Activated naive CD4-positive, alpha-beta T cell treated with anti-CD3 and anti-CD28 coated beads for 36 hours (primary cell): ENCODE results near the gene STAT2. TPM values are rescaled to one million over a fixed set of nuclear protein-coding genes. Genes with fewer than 3 reads are reported as not detected.
"Not testable (repeated sequence)": the region's sequence is repeated elsewhere in the genome, so short reads cannot be mapped to it uniquely, and the experiment has no call there.

ENCODE experiments used
- CTCF ChIA-PET: fragments of 350-600 bp; sonication (Branson Sonifier 250); formaldehyde crosslinking; loops from one replicate; lab custom pipeline; 2021; ENCODE audit warnings: antibody characterized with exemption; lab: Charles Lee
- DNase-seq: peaks from one replicate; pipeline ENCODE4 v3.0.0-alpha.2; 2020
- H3K27ac Mint-ChIP-seq: one replicate; pipeline ENCODE4 v1.8.0; 2021; ENCODE audit warnings: mild to moderate bottlenecking, mixed read lengths
- H3K27me3 Mint-ChIP-seq: one replicate; pipeline ENCODE4 v1.8.0; 2021; ENCODE audit warnings: low read depth, mixed read lengths
- H3K36me3 Mint-ChIP-seq: one replicate; pipeline ENCODE4 v1.8.0; 2021; ENCODE audit warnings: low read depth, mixed read lengths
- H3K4me1 Mint-ChIP-seq: one replicate; pipeline ENCODE4 v1.8.0; 2021; ENCODE audit warnings: low read depth, mixed read lengths
- H3K4me3 Mint-ChIP-seq: one replicate; pipeline ENCODE4 v1.8.0; 2021; ENCODE audit warnings: mild to moderate bottlenecking, moderate library complexity, mixed read lengths
- H3K9me3 Mint-ChIP-seq: one replicate; pipeline ENCODE4 v1.8.0; 2021; ENCODE audit warnings: mixed read lengths
- intact Hi-C: fragments of 100-400 bp; cut with micrococcal nuclease; formaldehyde crosslinking; loops from one replicate; pipeline ENCODE4 v1.15.1; 2023
- total RNA-seq, 2 experiments: library from RNA; stranded (reverse); gene quantifications; one replicate each; pipeline ENCODE4 v1.2.3, GENCODE V29; 2021

The STAT2 gene
- total RNA-seq, 2 experiments from 2014 or later, result 109 to 119 TPM

- peaks cover 46% of the 10 kb centered on the region for H3K36me3 Mint-ChIP-seq
- H3K27ac Mint-ChIP-seq, result no peak overlapping the region
- H3K9me3 Mint-ChIP-seq, result no peaks in the 10 kb centered on the region
- no peak for DNase-seq
- CTCF ChIA-PET, result interaction anchor here (1.4 kb wide), 1 partner anchor 13 kb away, joined by 3 read pairs; the partner anchor contains the start of gene IL23A
- H3K4me3 Mint-ChIP-seq, result no peak overlapping the region
- no peaks in the 10 kb centered on the region for H3K27me3 Mint-ChIP-seq
- intact Hi-C loops, result no loop called here
- no peaks in the 10 kb centered on the region for H3K4me1 Mint-ChIP-seq
Measured at GRCh38 chr12:56351325-56351724, 8.6 kb downstream of the STAT2 start.

GRCh38 chr12:56350662-56351061, 9.2 kb downstream of the STAT2 start:
- Mint-ChIP-seq H3K27ac (peak overlapping the region; percentile 27), H3K4me1 (no peaks in the 10 kb centered on the region), H3K4me3 (no peak overlapping the region), H3K36me3 (peaks cover 49% of the 10 kb centered on the region), H3K27me3 (no peaks in the 10 kb centered on the region), H3K9me3 (no peaks in the 10 kb centered on the region)
- CTCF ChIA-PET, result interaction anchor here (0.7 to 1.4 kb wide), 2 partner anchors 10 to 12 kb away, joined by 3 read pairs; partner anchors contain the start of genes IL23A and STAT2
- intact Hi-C loops, result no loop called here
- no peak for DNase-seq

- Mint-ChIP-seq H3K4me3 (no peak overlapping the region), H3K36me3 (peaks cover 49% of the 10 kb centered on the region), H3K9me3 (no peaks in the 10 kb centered on the region), H3K27me3 (no peaks in the 10 kb centered on the region), H3K27ac (no peak overlapping the region), H3K4me1 (no peaks in the 10 kb centered on the region)
- intact Hi-C loops, result no loop called here
- CTCF ChIA-PET, result interaction anchor here (0.5 to 0.8 kb wide), 2 partner anchors 40 kb away, joined by 3 to 4 read pairs; no protein-coding TSS in a partner anchor
- no peak for DNase-seq
Measured at GRCh38 chr12:56348776-56349175, 11.1 kb downstream of the STAT2 start.

- H3K4me1 Mint-ChIP-seq, DNase-seq, H3K27me3 Mint-ChIP-seq, intact Hi-C loops, H3K9me3 Mint-ChIP-seq, H3K27ac Mint-ChIP-seq, H3K4me3 Mint-ChIP-seq: not testable (repeated sequence)
- CTCF ChIA-PET, result interaction anchor here (0.6 to 0.7 kb wide), 4 partner anchors 51 to 566 kb away, joined by 3 to 6 read pairs (median 4); no protein-coding TSS in a partner anchor
- peaks cover 54% of the 10 kb centered on the region for H3K36me3 Mint-ChIP-seq
Measured at GRCh38 chr12:56347255-56347654, 12.7 kb downstream of the STAT2 start.

- Mint-ChIP-seq H3K9me3 (no peaks in the 10 kb centered on the region), H3K27me3 (no peaks in the 10 kb centered on the region), H3K36me3 (peaks cover 54% of the 10 kb centered on the region), H3K27ac (peak overlapping the region; percentile 18), H3K4me1 (peaks cover under 1% of the 10 kb centered on the region), H3K4me3 (no peak overlapping the region)
- intact Hi-C loops, result no loop called here
- CTCF ChIA-PET, result interaction anchor here (0.7 to 1.6 kb wide), 5 partner anchors 9 to 565 kb away, joined by 3 to 8 read pairs (median 4); partner anchors contain the start of gene STAT2
- peak; percentile 50 for DNase-seq
Measured at GRCh38 chr12:56346675-56347074, 13.2 kb downstream of the STAT2 start.

GRCh38 chr12:56342290-56342689, 17.6 kb downstream of the STAT2 start:
- peaks cover 35% of the 10 kb centered on the region for H3K36me3 Mint-ChIP-seq
- H3K9me3 Mint-ChIP-seq, H3K4me3 Mint-ChIP-seq, H3K27me3 Mint-ChIP-seq, intact Hi-C loops, DNase-seq, H3K27ac Mint-ChIP-seq: not testable (repeated sequence)
- CTCF ChIA-PET, result interaction anchor here (1.6 kb wide), 1 partner anchor 13 kb away, joined by 3 read pairs; no protein-coding TSS in a partner anchor
- H3K4me1 Mint-ChIP-seq, result peaks cover 39% of the 10 kb centered on the region

GRCh38 chr12:56341616-56342015, 18.3 kb downstream of the STAT2 start:
- peaks cover 30% of the 10 kb centered on the region for H3K36me3 Mint-ChIP-seq
- CTCF ChIA-PET, result interaction anchor here (0.7 to 1.6 kb wide), 3 partner anchors 10 to 295 kb away, joined by 3 read pairs; no protein-coding TSS in a partner anchor
- intact Hi-C loops, result no loop called here

GRCh38 chr12:56339158-56339422, 20.8 kb downstream of the STAT2 start:
- peak; percentile 13 for DNase-seq
- Mint-ChIP-seq H3K4me1 (peaks cover 52% of the 10 kb centered on the region), H3K27me3 (no peaks in the 10 kb centered on the region), H3K36me3 (peaks cover 17% of the 10 kb centered on the region), H3K4me3 (peak overlapping the region; percentile 84), H3K9me3 (no peaks in the 10 kb centered on the region), H3K27ac (peak overlapping the region; percentile 99)
- intact Hi-C loops, result loop anchor here (2.0 to 10.0 kb wide), 11 partner anchors 48 to 1927 kb away; partner anchors contain the start of genes DDIT3, DNAJC14, MBD6 and NABP2
- CTCF ChIA-PET, result interaction anchor here (1.4 to 2.3 kb wide), 4 partner anchors 12 to 125 kb away, joined by 3 to 11 read pairs (median 6); partner anchors contain the start of gene STAT2

More at GRCh38 chr12:56341616-56342015, 18.3 kb downstream of the STAT2 start:
- Mint-ChIP-seq H3K27me3 (no peaks in the 10 kb centered on the region), H3K9me3 (no peaks in the 10 kb centered on the region), H3K27ac (no peak overlapping the region), H3K4me3 (no peak overlapping the region), H3K4me1 (peaks cover 45% of the 10 kb centered on the region)
- DNase-seq, result no peak

GRCh38 chr12:56338308-56339157, 21.4 kb downstream of the STAT2 start, which contains the start of gene IL23A:
TSS of gene IL23A (plus strand) at chr12:56338884. CDS start at chr12:56339045, 161 bp downstream.
- intact Hi-C loops, result loop anchor here (1.0 to 10.0 kb wide), 18 partner anchors 22 to 1926 kb away; partner anchors contain the start of genes CS, DDIT3, DNAJC14 and MBD6
- Mint-ChIP-seq H3K27ac (peak within 1 kb of the TSS; percentile 99), H3K4me3 (peak within 1 kb of the TSS; percentile 84), H3K9me3 (no peaks in the 10 kb centered on the region), H3K27me3 (no peaks in the 10 kb centered on the region), H3K4me1 (peaks cover 52% of the 10 kb centered on the region), H3K36me3 (peaks cover 11% of the 10 kb centered on the region)
- peak; percentile 97 for DNase-seq
- CTCF ChIA-PET, result interaction anchor here (0.6 to 2.3 kb wide), 9 partner anchors 13 to 221 kb away, joined by 3 to 11 read pairs (median 4); partner anchors contain the start of genes CNPY2, STAT2 and ZC3H10

GRCh38 chr12:56337753-56338251, 22.1 kb downstream of the STAT2 start:
- peak overlapping the region; percentile 49 for H3K4me3 Mint-ChIP-seq
- H3K4me1 Mint-ChIP-seq, result peaks cover 58% of the 10 kb centered on the region
- H3K27ac Mint-ChIP-seq, result peak overlapping the region; percentile 99
- DNase-seq, result peak; percentile 13
- H3K9me3 Mint-ChIP-seq, result no peaks in the 10 kb centered on the region
- H3K27me3 Mint-ChIP-seq, result no peaks in the 10 kb centered on the region
- peaks cover 6% of the 10 kb centered on the region for H3K36me3 Mint-ChIP-seq
- CTCF ChIA-PET, result interaction anchor here (0.7 to 2.3 kb wide), 10 partner anchors 9 to 220 kb away, joined by 3 to 9 read pairs (median 4); partner anchors contain the start of genes CNPY2, STAT2 and ZC3H10
- intact Hi-C loops, result loop anchor here (1.0 to 10.0 kb wide), 18 partner anchors 22 to 1926 kb away; partner anchors contain the start of genes CS, DDIT3, DNAJC14 and MBD6

GRCh38 chr12:56336361-56337167, 23.3 kb downstream of the STAT2 start:
- no peaks in the 10 kb centered on the region for H3K9me3 Mint-ChIP-seq
- CTCF ChIA-PET, result interaction anchor here (0.6 to 2.1 kb wide), 5 partner anchors 18 to 237 kb away, joined by 4 to 9 read pairs (median 5); partner anchors contain the start of genes CNPY2 and STAT2
- H3K4me1 Mint-ChIP-seq, result peaks cover 64% of the 10 kb centered on the region
- no peaks in the 10 kb centered on the region for H3K27me3 Mint-ChIP-seq
- H3K27ac Mint-ChIP-seq, result peak overlapping the region; percentile 80
- H3K4me3 Mint-ChIP-seq, result peak overlapping the region; percentile 32
- peaks cover 6% of the 10 kb centered on the region for H3K36me3 Mint-ChIP-seq
- DNase-seq, result no peak
- intact Hi-C loops, result loop anchor here (5.0 to 10.0 kb wide), 8 partner anchors 301 to 1924 kb away; partner anchors contain the start of genes DDIT3, DNAJC14, MBD6 and NEMP1
